COLO829 (cell line): Measurements from ENCODE around the gene SEMA3B.
"Not testable (repeated sequence)": the region's sequence is repeated elsewhere in the genome, so short reads cannot be mapped to it uniquely, and the experiment has no call there.

Experiments
- DNase-seq: peaks from one replicate; pipeline ENCODE4 v3.0.0; 2012; ENCODE audit warnings: low spot score

Gene SEMA3B

DNA sequence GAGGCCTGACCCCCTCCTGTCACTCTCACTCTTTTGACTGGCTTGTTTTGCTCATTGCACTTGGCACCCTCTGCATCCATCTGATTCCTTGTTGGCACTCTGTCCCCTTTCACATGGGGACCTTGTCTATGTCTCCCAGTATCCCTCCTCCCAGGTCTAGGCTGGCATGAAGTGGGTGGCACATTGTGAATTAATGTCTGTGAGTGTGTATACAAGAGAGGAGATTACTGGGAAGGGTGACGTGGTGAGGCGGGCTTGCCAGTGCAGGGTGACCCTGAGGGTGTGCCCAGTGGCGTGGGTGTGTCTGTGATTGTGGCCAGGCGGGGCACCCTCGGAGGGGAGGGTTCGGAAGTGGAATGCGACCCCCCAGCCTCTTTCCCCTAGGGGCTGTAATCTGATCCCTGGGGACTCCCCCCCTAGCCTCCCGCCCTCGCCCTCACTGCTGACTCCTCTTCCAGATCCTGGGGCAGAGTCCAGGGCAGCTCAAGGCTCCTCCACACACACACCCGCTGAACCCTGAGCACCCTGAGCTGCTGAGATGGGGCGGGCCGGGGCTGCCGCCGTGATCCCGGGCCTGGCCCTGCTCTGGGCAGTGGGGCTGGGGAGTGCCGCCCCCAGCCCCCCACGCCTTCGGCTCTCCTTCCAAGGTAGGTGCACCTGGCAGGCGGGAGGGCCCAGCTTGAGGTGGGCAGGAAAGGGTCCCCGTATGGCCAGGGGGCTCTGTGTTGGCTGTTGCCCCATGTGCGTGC, at the start of gene SEMA3B:
Gene SEMA3B, plus strand, starts transcription at position 445 of the 749 bp plus-strand sequence. Its CDS starts 94 bp downstream, at position 539.
- DNase-seq: peak; percentile 88

DNA sequence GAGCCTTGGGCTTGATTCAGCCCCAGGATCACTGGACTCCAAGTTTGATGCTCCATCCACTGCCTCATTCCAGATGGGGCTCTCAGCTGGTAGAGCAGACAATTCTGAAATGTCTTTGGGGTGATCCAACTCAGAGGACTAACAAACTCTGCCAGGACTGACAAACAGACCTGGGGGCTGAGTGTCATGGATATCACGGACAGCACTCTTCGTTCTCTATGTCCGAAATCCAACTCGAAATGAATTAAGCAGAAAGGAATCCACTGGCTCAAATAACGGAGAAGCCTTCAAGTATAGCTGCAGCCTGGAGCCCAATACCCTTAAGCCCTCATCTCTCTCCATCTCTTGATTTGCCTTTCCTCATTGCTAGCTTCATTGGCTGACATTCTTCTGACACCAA, 49.7 kb upstream of the SEMA3B start:
- no peak for DNase-seq

DNA sequence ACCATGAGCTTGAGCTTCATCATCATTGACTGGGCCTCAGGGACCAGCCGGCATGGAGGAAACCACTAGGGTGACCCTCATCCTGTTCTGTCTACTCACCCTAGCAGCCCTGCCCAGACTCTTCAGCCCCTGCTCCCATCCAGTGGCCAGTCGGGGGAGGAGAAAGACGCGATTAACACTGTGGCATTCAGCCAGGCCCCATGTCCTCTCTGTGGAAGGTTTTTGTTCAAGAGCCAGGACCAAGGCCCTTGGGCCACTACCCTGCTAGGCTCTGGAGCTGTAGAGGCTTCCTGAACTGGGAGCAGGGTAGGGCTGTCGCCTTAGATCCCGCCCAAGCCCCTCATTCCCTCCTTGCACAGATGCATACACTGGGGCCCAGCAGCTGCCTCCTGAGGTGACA, 48.8 kb upstream of the SEMA3B start:
- DNase-seq: no peak

DNA sequence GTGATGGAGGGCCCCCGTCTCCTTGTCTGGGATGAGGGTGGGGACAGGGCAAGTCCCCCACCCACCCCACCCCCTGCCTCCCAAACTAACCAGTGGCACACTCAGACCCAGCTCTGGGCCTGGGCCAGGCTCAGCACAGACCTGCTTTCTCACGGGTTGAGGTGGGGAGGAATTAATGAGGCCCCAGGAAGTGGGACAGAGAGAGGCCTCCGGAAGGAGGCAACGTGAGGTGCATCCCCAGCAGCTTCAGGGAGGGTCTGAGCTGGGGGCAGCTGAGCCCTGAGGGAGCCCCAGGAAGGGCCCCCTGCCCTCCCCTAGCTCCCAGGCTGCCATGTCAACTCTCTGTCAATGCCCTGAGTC, 47.9 kb upstream of the SEMA3B start:
- DNase-seq: no peak

DNA sequence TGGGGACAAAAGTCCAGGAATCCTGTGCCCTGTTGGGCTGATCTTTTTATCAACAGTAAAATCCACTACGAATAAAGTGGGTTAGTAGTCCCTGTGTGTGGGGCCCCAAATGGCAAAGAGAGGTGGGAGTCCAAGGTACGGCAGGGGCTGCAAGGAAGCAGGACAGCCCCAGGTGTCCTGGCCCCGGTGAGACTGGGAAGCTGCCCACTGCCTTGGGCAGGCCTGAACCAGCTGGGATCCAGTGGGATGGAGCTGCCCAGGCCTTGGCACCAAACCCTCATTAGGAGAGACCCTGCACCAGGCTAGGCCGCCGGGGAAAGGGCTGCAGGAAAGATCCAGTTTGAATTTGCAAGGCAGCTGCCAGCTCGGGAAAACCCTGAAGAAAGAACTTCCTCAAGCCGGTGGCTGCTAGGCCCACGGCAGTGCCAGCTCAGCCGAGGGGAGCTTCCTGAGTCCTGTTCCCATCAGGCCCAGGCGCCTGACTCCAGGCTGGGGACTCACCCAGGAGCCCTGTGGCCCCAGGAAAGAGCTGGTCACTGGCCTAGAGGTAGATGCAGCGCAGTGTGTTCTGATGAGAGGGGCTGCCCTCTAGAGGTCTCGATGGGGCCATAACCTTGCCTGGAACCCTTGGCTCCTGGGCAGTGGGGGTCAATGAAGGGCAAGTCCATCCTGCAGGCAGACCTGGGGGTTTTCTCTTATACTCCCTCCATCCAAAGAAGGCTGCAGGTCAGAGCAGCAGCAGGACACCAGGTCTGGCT, 47.4 kb upstream of the SEMA3B start:
- DNase-seq: no peak

DNA sequence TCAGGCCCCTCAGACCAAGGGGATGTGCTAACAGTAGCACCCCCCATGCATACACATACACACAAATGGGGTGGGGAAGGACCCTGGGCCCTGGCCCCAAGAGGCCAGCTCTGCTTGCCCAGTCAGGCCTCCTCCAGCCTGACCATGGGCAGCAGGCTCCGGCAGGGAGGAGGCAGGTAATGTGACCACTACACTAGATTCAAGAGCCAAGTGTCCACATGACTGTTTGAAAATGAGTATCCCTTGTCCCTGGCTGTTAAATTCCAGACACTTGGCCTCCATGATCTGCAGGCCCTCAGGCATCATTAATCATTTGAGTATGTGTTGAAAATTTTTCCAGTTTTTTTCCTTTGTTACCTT, 46.8 kb upstream of the SEMA3B start:
- DNase-seq: no peak

DNA sequence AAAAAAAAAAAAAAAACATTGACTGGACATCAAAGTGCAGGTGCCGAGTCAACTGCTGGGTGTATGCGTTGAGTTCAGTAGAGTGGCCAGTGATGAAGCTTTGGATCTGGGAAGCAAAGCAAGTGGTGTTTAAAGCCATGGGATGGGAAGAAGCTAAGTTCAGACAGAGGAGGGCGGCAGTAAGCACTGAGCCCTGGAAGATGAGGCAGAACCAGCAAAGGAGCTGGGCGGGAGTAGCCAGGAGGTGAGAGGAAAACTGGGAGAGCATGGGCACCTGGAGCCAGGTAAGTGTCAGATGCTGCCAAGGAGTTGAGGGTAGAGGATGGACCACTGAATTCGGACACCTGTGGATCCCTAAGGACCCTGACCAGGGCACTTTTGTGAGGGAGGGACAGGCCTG, 44.3 kb upstream of the SEMA3B start:
- no peak for DNase-seq

DNA sequence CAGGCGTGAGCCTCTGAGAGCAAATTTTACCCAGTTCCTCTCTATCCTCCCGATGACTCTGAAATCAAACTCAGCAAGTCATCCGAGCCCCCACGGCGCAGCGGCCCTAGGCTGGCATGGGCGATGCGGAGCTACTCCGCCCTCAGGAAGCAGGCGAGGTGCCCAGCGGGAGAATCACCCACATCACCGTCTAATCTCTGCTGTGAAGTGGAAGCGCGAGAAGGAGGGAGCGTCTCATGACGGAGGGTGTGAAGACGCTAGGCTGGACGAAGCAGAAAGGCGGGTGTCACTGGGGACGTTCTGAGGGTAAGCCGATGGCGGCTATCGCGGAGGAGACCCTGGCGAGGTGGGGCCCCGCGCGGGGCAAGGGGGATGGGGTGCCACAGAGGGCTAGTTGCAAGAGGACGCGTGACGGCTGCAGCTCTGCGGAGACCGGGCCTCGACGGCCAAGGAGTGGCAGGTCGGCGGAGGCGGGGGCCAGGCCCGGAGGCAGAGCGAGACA, 42.0 kb upstream of the SEMA3B start:
- no peak for DNase-seq

DNA sequence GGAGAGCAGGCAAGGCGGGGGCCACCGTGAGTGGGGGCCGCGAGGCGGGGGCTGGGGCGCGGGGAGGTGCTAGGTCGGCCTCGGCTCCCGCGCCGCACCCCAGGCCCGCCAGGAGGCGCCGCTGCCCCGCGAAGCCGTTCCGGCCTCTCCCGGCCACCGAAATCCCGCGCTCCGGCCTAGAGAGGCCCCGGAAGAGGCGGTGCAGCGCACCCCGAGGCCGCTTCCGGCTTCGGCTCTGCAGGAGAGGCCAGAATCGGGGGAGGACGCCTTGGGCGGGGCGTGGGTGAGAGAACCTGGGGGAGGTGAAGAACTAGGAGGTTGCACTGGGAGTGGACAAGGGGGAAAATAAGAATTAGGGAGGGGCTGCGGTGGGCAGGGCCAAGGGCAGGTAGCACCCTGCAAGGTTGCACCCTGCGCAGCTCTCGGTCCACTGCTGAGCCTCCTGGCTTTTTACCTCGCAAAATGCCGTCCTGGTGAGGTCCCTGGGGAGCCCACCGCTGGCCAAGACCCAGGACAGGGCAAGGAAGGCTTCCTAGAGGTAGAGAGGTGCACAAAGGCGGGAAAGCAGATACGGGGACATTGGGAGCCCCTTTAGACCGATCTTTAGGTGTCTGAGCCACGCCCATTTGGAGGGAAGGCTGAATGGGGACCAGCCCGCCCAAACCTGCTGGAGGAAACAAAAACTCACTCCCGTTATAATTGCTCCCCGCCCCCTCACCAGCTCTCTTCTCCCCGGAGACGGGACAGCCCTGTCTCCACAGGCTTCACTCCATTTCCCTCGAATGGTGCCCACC, 41.4 kb upstream of the SEMA3B start:
- peak; percentile 92 for DNase-seq

DNA sequence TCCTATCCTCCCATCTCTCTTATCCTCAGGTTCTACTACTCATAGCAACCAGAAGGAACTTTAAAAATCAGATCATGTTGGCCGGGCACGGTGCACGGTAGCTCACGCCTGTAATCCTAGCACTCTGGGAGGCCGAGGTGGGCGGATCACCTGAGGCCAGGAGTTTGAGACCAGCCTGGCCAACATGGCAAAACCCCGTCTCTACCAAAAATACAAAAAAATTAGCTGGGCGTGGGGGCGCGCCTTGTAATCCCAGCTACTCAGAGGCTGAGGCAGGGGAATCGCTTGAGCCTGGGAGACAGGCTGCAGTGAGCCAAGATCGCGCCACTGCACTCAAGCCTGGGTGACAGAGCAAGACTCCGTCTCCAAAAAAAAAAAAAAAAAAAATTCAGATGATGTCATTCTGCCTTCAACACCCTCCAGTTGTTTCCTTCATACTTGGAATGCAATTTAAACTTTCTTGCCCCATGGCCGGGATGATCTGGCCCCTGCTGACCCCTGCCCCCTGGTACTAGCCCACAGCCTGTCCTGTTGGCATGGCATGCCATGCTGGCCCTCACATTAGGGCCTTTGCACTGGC, 40.7 kb upstream of the SEMA3B start:
- not testable (repeated sequence) for DNase-seq

DNA sequence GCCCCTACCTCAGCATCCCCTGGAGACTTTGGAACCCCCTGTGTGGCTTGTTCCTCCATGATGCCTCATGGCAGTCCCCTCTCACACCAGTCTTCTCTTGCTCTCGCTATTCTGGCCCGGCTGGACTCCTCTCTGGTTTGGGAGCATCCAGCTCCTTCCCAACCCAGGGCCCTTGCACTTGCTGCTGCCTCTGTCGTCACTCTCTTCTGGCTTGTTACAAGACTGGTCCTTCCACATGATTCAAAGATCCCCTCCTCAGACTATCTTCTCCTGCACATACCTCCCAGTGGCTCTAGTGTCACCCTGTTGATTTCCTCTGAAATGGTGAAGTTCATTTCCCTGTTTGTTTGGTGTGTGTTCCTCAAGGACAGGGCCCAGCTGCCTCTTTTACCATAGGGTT, 39.5 kb upstream of the SEMA3B start:
- no peak for DNase-seq

DNA sequence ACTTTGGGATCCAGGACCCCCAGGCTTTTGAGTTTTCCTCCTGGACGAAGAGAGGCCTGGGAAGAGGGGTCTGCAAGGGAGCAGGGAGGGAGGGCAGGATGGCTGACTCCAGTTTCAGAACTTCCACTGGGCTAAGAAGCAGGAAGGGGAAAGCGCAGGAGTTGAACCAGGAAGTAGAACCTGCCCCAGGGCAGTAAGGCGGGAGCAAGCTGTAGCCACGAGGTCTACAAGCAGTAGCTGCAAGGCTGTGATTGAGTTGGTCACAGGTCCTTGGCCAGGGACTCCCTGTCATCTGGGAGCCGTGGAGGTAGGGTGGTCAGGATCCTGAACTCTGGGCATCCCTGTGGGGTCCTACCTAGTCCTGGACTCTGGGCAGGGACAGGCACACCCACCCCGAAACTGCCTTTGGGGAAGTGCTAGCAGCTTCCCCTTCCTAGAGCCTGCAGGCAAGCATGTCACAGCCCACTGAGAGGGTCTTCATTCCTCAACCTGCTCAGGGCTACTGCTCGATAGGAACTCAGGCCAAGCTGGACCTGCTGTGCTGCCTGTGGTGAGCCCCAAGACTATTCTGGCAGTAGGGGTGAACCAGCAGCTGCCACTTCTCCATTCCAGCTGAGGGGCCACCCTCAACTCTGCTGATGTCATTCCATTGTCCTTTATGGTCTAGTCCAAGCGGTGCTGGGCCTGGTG, 38.7 kb upstream of the SEMA3B start:
- DNase-seq: no peak

DNA sequence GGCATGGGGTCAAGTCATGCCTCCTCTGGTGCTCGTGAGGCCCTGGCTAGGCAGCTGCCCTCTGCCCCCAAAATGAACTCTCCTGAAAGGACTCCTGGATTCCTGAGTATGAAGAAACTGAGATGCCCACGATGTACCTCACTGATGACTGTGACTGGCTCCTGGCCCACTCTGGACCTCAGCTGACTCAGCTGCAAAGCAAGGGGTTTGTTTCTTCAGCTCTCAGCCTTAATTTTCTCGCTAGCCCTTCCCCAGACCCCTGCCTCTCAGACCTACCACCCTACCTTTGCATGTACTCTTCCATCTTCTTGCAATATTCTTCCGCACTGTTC, 38.2 kb upstream of the SEMA3B start:
- no peak for DNase-seq

DNA sequence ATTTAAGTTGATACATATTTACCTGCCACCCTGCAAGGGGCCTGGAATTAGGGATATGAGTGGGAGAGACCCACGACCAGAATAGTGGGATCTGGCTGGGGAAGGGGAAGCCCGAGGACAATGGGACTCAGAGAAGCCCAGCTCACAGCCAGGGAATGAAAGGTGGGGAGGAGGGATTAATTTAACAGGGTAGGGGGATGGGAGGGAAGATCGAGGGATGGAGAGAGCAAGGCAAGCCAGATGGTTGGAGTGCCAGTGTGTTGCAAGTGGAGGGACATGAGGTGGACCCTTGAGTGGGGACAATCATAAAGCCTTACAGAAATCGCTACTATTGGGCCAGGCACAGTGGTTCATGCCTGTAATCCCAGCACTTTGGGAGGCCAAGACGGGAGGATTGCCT, 37.4 kb upstream of the SEMA3B start:
- no peak for DNase-seq

DNA sequence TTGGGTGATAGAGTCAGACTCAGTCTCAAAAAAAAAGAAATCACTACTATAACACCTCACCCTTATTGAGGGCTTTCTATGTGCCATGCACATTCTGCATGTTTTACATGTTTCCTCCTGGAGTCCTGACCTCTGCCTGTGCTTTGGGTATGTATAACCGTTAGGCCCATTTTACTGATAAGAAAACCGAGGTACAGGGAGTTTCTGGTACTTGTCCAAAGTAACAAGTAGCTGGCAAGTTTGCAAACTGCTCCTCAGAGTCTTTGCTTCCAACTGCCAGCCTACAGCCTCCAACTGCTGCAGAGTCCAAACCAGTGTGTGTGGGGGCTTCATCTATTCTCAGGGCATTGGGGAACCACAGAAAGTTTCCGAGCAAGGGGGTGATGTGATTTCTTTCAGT, 36.6 kb upstream of the SEMA3B start:
- no peak for DNase-seq

DNA sequence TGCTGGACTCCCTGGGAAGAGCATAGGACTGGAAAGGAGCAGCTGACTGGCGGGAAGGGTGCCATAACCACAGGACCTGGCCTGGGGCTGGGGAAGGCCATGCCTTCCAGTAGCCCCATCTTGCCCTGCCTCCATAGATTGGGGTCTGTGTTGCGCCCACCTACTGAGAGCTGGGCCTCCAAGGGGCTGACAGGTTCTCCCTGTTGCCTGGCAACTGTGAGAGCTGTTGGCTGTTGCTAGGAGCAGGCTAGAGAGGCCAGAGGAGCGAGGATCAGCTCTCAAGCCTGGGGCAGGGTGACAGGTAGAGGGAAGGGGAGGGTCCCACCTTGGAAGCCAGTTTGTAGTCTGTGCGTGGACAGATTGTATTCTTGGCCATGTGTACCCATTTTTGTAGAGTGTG, 35.8 kb upstream of the SEMA3B start:
- DNase-seq: no peak

DNA sequence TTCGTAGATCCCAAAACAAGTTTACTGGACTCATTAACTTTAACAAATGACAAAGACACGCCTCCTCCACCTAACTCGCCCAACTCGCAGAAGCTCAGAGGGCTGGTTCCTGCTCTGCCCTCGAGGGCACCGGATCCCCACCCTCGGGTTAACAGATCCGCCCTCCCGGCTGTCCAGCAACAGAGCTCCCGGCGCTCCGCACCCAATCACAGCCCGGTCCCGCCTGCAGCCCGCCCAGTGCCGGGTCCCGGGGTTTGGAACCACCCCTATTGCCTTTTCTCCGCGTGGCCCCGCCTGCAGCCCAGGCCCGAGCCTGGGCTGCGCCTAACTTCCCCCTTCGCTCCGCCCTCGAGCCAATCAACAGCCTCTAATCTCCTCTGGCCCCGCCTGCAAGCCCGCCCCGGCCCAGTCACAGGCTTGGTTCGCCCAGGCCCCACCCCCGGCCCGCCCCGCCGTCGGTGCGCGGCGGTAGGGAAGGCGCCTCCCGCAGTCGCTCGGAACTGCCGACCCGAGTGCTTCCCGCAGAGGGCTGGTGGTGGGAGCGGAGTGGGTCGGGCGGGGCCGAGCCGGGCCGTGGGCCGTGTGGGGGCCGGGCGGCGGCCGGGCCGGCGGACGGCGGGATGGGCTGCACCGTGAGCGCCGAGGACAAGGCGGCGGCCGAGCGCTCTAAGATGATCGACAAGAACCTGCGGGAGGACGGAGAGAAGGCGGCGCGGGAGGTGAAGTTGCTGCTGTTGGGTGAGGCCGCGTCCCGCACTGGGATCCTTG, 33.0 kb upstream of the SEMA3B start, which contains the start of gene GNAI2:
Gene GNAI2, plus strand, starts transcription at position 489 of the 768 bp plus-strand sequence. Its CDS starts 132 bp downstream, at position 621.
- DNase-seq: peak; percentile 99

DNA sequence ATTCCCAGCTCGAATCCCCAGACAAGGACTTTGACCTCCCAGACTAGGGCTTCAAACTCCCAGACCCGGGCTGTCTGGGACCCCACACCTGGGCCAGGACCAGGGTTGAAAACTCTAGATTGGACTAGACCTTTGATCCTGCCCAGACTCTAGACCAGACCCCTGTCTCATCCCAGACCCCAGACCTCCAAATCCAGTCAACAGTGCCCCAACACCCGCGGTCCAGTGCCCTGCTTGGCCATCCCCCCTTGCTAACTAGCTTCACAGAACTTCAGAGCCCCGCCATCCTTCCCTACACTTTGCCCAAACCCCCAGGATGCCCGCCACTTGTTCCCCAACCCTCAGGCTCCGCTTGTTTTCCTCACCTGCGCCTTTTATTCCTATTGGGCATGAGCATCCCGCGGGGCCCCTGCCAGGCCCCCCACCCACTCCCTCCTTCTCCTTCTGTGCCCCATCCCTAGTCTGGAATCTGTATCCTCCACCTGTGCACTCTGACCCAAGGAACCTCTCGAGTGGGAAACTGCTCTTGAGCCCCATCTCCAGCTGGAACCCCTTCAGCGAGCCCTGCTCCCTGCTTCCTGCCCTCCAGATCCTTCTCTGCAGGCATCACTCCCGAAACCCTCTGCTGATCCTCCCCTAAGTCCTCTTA, 32.3 kb upstream of the SEMA3B start:
- no peak for DNase-seq

DNA sequence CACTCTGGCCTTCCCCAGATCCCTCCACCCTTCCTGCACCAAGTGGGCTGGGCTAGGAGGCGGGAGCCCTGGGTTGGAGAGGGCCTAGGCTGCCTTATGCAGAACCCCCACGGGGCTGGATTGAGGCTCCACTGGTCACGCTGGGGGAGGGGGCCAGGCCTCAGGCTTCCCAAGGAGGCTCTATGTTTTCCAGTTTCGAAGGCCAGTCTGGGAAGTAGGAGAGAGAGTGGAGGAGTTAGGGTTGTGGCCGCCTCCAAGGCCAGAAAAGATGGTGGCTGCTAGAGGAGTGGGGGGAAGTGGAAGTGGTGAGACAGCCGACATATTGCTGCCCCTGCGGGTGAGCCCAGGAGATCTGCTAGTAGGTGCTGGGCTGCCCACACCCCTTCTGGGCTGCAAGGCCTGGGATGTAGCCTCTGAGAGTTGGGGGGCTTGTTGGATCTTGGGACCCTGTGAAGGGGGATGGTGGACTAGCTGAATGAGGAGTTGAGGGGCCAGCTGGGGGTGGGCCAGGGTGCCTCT, 31.8 kb upstream of the SEMA3B start:
- DNase-seq: no peak
